HG02759 (cell line): Measurements from ENCODE around the gene GPR152.
"Not testable (repeated sequence)": the region's sequence is repeated elsewhere in the genome, so short reads cannot be mapped to it uniquely, and the experiment has no call there.

Experiments used
- ATAC-seq: cut with Tn5 transposase; IDR thresholded peaks from one replicate; pipeline ENCODE4 v1.9.1; 2021; ENCODE audit warnings: mild to moderate bottlenecking, moderate library complexity; ENCODE audit not compliant: unreplicated experiment

Gene GPR152

GRCh38 chr11:67429038-67429668 is 23.4 kb downstream of the GPR152 start:
- no peak for ATAC-seq

- ATAC-seq: peak; percentile 84
Measured at GRCh38 chr11:67428052-67429001, 24.2 kb downstream of the GPR152 start, which contains the start of gene RPS6KB2. Gene RPS6KB2 (plus strand): TSS chr11:67428494. CDS start chr11:67428546, 52 bp downstream.

DNA sequence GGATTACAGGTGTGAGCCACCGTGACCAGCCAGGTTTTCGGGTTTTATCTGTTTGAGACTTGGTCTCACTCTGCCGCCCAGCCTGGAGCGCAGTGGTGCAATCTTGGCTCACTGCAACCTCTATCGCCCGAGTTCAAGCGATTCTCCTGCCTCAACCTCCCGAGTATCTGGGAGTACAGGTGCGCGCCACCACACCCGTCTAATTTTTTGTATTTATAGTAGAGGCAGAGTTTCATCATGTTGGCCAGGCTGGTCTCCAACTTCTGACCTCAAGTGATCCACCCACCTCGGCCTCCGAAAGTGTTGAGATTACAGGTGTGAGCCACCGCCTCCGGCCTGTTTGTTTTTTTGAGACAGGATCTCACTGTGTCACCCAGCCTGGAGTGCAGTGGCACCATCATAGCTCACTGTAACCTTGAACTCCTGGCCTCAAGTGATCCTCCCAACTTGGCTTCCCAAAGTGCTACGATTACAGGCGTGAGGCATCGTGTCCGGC is 25.1 kb downstream of the GPR152 start:
- not testable (repeated sequence) for ATAC-seq

GRCh38 chr11:67423891-67424613 is 28.5 kb downstream of the GPR152 start:
- no peak for ATAC-seq

DNA sequence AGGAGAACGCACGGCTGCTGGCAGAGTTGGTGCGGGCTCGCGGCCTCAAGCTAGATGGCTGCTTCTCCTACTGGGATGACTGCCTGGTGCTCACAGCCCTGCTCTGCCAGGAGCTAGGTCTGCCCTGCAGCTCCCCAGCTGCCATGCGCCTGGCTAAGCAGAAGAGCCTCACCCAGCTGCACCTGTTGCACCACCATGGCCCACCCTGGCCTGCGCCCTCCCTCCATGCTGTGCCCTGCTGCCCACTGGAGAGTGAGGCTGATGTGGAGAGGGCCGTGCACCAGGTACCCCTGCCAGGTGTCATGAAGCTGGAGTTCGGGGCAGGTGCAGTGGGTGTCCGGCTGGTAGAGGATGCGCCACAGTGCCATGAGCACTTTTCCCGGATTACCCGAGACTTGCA is 29.1 kb downstream of the GPR152 start:
- no peak for ATAC-seq

- ATAC-seq: no peak
Measured at GRCh38 chr11:67422891-67423290, 29.6 kb downstream of the GPR152 start.

DNA sequence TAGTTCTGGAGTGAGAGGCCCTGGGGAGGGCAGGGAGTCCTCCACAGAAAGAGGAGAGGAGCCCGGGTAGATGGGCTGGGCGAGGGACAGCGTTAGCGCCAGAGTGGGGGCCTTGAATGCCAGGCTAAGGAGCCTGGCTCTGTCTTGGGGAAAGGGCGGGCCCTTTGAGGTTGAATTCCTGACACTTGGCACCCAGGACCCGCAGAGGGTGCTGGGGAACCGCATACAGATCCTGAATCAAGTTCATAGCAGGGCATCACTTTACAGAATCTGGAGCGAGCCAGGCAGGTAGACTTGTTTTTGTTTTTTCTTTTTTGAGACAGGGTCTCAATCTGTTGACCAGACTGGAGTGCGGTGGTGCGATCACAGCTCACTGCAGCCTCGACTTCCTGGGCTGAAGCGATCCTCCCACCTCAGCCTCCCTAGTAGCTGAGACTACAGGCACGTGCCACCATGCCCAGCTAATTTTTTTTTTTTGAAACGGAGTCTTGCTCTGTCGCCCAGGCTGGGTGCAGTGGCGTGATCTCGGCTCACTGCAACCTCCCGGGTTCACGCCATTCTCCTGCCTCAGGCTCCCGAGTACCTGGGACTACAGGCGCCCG is 31.0 kb downstream of the GPR152 start:
- no peak for ATAC-seq

DNA sequence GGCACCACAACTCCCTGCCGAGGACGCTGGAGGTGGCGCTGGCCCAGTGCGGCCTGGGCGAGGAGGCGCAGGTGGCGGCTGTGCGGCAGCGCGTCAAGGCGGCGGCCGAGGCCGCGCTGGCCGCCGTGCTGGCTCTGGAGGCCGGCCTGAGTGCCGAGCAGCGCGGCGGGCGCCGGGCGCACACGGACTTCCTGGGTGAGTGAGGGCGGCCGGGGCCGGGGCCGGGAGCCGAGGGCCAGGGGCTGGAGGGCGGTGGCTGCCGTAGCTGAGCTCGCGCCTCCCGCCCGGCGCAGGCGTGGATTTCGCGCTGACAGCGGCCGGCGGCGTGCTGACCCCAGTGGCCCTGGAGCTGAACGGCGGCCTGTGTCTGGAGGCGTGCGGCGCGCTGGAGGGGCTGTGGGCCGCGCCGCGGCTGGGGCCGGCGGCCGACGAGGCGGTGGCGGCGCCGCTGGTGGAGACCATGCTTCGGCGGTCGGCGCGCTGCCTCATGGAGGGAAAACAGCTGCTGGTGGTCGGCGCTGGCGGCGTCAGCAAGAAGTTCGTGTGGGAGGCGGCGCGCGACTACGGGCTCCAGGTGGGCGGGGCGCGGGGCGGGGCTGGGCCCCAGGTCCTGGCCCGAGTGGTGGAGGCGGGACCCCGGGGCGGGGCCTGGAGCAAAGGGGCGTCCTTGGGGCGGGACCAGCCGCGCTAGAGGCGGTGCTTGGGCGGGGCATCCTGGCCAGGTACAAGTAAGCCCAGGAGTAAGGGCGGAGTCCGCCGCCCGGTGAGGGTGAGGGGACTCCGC is 31.7 kb downstream of the GPR152 start:
- ATAC-seq: peak; percentile 87

GRCh38 chr11:67420147-67420645 is 32.3 kb downstream of the GPR152 start:
- ATAC-seq: no peak

GRCh38 chr11:67419325-67420049 is 33.0 kb downstream of the GPR152 start:
- ATAC-seq: no peak

- no peak for ATAC-seq
Measured at GRCh38 chr11:67418476-67419281, 33.9 kb downstream of the GPR152 start.

DNA sequence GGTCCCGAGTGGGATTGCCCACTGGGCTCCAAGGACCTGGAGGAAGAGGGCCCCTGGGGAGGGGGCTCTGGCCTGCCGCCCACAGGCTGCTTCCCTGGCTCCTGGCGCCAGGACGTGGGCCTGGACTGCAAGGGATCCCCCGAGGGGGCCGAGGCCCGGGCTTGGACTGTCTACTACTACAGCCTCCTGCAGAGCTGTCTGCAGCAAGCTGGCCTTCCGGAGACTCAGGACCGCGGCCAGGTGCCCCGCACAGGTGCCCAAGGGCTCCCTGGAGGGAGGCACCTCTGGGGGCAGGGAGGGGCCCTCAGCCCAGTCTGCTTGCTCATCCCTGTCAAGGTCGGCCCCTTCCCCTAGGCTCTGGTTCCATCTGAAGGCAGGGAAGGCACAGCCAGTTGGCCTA is 35.1 kb downstream of the GPR152 start:
- ATAC-seq: no peak

DNA sequence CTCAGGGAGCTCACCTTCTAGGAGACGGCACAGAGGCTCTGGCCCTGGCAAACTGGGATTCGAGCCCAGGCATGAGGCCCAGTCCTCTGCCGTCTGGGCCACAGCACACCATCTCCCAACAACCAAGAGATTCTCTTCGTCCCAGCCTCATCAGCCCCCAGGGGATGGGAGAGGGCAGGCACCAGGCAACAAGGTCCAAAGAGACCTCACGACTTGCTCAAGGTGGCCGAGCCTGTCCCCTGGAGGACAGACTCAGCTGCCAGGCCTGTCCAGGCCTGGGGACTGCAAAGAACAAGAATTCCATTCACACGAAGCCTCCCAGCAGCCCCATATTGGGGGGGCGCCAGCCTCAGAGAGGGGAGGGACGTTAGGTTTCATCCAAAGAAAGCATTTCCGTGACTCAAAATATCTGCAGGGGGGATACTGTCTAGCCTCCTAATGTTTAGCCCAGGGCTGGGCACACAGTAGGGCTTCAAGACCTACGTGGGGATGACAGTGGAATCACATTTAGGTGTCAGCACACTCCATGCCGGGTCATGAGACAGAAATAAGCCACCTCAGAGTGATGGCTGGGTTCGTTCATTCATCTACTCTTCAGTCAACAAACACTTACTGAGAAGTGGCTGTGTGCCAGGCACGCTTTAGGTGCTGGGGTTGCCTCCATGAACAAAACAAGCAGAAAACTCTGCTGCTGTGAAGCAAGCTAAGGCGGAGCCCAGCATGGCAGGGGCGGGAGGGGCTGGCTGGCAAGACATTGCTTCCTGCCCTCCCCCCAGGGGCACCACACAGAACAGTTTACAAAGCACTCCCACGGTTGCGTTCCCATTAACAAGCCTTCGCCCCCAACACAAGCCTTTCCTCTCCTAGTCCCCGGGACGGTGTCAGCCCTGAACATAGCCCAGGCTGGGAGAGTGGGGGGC is 35.9 kb downstream of the GPR152 start:
- no peak for ATAC-seq

DNA sequence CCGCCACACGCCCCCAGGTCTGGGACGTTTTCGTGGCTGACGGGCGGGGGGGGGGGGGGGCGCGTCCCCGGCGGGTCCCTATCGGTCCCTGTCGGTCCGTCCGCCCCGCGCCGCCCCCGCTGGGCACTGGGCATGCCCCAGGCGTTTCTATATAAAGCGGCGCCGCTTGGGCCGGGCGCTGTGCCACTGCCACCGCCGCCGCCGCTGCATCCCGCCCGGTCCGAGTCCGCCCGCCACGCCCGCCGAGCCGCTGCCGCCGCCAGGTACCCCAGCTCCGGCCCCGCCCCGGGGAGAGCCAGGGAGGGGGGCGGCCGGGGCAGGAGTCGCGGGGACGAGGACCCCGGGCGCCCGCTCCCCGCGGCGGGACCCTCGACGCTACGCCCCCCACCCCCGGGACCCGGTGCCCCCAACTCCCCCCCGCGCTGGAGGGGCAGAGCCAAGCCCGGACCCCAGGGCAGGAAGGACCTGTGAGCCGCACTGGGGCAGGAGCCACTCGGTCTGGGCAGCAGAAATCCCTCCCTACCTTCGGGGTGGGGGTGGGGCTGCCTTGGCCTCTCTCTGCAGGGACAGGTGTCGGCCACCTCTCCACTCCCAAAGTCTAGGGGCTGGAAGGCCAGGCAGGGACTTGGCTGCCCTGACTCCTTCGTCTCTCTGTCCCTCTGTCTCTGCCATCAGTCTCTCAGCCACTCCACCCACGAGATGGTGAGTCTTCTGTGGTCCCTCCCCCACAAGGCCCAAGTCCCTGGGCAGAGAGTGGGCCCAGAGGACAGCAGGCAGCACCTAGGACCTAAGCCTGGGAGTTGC is 36.8 kb downstream of the GPR152 start, which contains the start of gene CARNS1:
CARNS1 (plus strand) TSS at position 178 of the 804 bp plus-strand sequence; CDS start at position 700, 522 bp downstream.
- no peak for ATAC-seq

GRCh38 chr11:67413266-67413849 is 39.2 kb downstream of the GPR152 start:
- no peak for ATAC-seq
